ENCODE measurements around the gene KDM6B.

GRCh38 chr17:7792611-7793010 lies 41.4 kb upstream of the KDM6B start:
- TF ChIP-seq YY1 (IDR thresholded peaks at IDR 0.05; ENCODE audit: low read depth) (no peak), CEBPB (IDR thresholded peaks at IDR 0.05) (no peak), USF1 (IDR thresholded peaks at IDR 0.05) (no peak), TAF1 (IDR thresholded peaks at IDR 0.05; ENCODE audit: low read depth) (no peak), CREB1 (IDR thresholded peaks at IDR 0.05; ENCODE audit: low read depth) (no peak), ZBTB7A (IDR thresholded peaks at IDR 0.05; ENCODE audit: low read depth) (no peak), REST (IDR thresholded peaks at IDR 0.05; ENCODE audit: low read depth) (no peak), EGR1 (IDR thresholded peaks at IDR 0.05) (no peak), EP300 (IDR thresholded peaks at IDR 0.05; ENCODE audit: borderline replicate concordance) (no peak), TEAD4 (IDR thresholded peaks at IDR 0.05) (no peak), RAD21 (IDR thresholded peaks at IDR 0.05; ENCODE audit: low read depth) (no peak)
- TF ChIP-seq, protein P1, sequence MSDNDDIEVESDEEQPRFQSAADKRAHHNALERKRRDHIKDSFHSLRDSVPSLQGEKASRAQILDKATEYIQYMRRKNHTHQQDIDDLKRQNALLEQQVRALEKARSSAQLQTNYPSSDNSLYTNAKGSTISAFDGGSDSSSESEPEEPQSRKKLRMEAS (IDR thresholded peaks at IDR 0.05), result no peak

Measured in Ishikawa (cell line).